Measurements from ENCODE around the gene CACNA1C. TPM values are rescaled to one million over a fixed set of nuclear protein-coding genes. Genes with fewer than 3 reads are reported as not detected.

Gene CACNA1C
- total RNA-seq, 4 donors from 2014 or later: 2.9 to 5.3 (median 4.3) TPM

DNA sequence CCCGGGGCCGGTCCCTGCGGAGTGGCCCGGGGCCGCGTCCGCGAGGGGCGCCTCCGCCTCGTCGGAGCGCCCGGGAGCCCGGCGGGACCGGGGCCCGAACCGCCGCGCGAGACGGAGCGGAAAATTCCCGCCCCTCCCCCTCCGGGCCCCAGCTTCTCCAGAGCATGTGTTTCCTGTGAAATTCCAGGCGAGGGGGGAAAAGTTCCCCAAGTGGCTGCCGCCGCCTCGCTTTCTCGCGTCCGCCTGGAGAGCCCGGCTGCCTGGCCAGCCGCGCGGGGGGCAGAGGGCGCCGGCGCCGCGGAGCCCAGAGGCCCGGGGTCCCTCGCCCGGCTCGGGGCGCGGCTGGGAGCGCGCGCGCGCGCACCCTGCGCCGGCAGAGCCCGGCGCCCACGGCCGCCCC, 904 bp downstream of the CACNA1C start:
- TF ChIP-seq, protein P1, sequence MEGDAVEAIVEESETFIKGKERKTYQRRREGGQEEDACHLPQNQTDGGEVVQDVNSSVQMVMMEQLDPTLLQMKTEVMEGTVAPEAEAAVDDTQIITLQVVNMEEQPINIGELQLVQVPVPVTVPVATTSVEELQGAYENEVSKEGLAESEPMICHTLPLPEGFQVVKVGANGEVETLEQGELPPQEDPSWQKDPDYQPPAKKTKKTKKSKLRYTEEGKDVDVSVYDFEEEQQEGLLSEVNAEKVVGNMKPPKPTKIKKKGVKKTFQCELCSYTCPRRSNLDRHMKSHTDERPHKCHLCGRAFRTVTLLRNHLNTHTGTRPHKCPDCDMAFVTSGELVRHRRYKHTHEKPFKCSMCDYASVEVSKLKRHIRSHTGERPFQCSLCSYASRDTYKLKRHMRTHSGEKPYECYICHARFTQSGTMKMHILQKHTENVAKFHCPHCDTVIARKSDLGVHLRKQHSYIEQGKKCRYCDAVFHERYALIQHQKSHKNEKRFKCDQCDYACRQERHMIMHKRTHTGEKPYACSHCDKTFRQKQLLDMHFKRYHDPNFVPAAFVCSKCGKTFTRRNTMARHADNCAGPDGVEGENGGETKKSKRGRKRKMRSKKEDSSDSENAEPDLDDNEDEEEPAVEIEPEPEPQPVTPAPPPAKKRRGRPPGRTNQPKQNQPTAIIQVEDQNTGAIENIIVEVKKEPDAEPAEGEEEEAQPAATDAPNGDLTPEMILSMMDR (IDR thresholded peaks at IDR 0.05; ENCODE audit: low read depth): no peak

DNA sequence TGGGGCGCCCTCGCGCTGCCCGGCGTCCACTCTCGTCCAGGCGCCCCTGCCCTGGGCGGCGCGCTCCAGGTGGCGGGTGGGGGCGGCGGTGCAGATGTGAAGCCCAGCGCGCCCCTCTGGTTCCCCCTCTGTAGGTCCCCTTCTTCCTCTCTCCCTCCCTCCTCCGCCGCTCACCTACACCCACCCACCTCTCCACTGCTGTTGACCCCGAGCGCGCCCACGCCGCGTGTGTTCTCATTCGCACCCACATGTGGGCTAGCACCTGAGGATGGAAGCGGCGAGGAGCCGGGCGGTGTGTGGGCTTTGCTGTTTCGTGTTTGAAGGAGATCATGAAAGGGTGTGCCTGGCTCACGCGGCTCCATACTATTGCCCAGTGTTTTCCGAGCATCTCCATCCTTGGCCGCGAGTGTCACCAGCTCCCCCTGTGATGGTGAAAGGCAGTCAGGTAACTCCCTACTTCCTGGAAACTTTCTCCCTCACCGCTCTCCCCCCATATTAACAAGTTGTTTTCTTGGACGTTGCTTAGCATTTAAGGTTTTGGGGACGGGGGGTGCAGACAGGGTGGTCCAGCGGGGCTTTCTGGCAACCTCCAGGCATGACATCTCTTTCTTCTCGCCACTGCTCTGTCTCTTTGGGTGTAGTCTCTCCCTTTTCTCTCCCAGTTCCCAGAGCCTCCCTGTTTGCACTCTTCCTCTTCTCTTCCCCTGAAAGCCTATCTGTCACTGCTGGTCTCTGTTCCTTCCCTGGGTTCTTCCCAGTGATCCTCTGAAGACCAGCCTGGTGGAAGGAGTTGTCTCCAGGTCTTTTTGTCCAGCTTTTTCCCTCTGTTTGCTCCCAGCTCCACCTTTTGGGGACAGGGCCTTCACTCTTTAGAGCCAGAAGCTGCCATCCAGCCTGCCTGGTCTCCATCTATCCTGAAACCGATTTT, 1.6 kb downstream of the CACNA1C start:
- TF ChIP-seq, protein P1 (IDR thresholded peaks at IDR 0.05; ENCODE audit: low read depth): no peak

DNA sequence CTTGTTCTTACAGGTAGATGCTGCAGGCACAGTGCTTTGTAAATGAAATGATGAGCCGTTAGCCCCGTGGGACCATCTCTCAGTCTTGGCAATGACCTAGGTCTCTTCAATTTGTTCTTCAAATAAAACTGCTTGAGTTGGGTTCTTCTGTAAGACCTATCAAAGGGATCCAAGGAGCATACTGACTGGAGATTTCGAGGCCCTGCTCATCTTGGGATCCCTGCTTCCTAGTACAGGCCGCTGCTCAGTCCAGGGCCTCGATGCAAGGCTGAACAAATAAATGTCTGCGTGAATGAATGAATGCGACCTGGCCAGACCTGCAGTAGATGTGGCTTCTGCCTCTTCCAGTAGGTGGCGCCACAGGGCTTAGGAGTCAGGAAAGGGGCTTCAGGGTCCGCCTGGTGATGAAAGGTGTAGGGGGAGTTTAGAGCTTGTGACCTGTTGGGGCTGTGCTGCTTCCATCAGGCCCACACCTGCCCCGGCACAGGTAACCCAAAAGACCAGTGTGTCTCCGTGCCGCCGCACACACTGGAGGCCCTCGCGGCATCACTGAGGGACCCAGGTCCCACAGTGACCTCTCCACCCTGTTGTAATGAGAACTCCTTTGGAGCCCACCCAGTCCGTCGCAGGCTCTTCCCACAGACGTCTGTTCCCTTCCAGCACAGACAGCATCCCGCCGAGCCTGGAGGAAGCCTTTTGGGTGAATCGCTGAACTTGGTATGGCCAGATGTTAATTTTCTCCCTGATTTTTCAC, 4.4 kb downstream of the CACNA1C start:
- TF ChIP-seq, protein P1 (IDR thresholded peaks at IDR 0.05; ENCODE audit: low read depth): no peak

DNA sequence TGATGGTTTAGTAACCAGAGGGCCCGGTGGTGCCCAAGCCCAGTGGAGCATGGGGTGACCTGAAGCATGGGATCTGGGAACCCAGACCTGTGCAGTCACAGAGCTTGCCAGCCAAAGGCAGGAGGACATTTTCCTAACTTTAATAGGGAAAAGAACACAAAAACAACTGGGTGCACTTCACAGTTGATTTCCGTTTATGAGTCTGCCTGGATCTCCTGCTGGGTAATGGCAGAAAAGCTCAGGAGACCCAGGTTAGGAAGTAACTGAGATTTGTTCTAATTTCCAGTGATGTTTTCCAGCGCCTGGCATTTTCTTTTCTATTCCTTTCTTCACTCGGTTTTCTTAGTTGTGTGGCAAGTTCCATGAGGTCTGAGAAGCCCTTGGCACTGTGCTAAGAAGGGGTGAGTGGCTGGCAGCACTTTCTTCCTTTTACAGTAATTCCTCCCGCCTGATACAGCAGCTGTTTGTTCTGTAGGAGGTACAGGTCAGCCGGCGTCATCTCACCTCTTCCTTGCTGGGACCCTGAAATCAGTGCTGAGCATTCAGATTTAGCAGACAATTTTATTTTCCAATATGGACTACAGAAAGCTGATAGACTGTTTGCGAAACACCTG, 5.1 kb downstream of the CACNA1C start:
- TF ChIP-seq, protein P1 (IDR thresholded peaks at IDR 0.05; ENCODE audit: low read depth): no peak

DNA sequence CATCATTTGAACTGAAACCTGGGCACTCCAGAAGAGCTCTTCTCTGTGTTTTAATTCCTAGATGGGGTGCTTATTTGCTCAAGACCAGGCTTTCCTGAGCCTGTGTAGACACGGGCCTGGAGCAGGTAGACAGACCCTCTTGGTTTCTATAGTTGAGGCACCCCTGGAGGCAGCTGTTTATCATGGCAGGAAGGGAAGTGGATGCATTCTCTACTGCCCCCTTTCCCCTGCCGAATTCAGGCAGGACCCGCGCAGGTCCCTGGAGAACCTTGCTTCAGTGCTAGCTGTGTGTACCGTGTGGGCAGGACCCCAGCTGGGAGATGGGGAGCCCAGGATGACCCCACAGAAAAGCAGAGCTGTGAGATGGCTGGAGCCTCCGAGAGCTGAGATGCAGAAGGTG, 6.0 kb downstream of the CACNA1C start:
- TF ChIP-seq, protein P1 (IDR thresholded peaks at IDR 0.05; ENCODE audit: low read depth): no peak

DNA sequence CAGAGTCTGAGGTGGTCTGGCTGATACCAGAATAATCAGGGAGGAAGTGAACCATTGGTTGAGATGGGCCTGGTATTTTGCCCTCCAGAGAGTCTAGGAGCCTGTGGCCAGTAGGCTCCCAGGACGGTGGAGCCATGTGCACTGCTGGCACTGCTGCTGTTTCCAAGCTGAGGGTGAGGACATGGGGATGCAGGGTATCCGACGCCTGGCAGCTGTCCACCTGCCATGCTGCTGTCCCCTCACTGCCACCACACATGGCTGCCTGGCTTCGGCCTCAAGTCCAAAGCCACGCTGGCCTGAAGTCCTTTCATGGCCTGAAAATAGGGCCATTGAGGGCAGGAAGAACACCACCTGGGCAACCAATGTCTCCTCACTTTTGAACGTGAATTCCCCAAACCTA, 8.6 kb downstream of the CACNA1C start:
- TF ChIP-seq, protein P1 (IDR thresholded peaks at IDR 0.05; ENCODE audit: low read depth): no peak

DNA sequence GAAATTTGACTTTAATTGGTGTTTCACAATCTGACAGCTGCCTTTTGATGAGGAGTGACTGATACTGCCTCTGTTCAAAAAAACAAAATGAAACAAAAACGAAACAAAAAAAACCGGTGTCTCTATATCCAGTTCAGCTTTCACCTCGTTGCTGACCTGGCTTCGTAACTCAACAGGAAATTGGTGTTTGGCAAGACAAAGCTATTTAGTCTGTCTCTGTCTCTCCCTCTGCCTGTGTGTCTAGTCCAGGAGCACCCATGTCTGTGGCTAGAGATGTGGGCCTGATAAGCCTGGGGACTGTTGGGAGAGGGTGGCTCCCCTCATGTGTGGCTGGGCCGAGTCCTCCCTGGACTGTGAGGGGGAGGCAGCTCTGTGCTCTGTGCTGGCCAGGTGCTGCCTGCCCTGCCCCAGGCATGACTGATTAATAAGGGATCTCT, 11.3 kb downstream of the CACNA1C start:
- TF ChIP-seq, protein P1 (IDR thresholded peaks at IDR 0.05; ENCODE audit: low read depth): no peak
